HCT116 (cell line): ENCODE measurements around the gene SAMD1. TPM values are rescaled to one million over a fixed set of nuclear protein-coding genes. Genes with fewer than 3 reads are reported as not detected.

Experiments
- ATAC-seq: fragments of 200-7000 bp; cut with Tn5 transposase; 2 replicates; pipeline ENCODE4 v1.9.1; 2020; ENCODE audit warnings: mild to moderate bottlenecking, moderate library complexity
- BruUV-seq: library from RNA; stranded (reverse); fragments of 400-500 nt; replicated peaks from 2 replicates; lab custom pipeline; 2021; lab: Mats Ljungman, UMichigan
- CTCF ChIA-PET: fragments of 300-600 bp; sonication (Branson Sonifier 250); formaldehyde crosslinking; loops from one replicate; lab custom pipeline; 2021; ENCODE audit warnings: antibody characterized with exemption; lab: Charles Lee
- POLR2A ChIA-PET: fragments of 300-600, 350-600 bp; sonication (Branson Sonifier 250); formaldehyde crosslinking; loops from one replicate; lab custom pipeline; 2021; ENCODE audit warnings: antibody characterized with exemption; lab: Charles Lee
- RAD21 ChIA-PET, 2 experiments: fragments of 300-600 bp; sonication (Branson Sonifier 250); formaldehyde crosslinking; loops; one replicate each; lab custom pipeline; 2023; ENCODE audit warnings: low total read pairs in 2 of 2; ENCODE audit not compliant: uncharacterized antibody in 2 of 2, unreplicated experiment in 2 of 2, low non-redundant PET in 1 of 2; lab: Charles Lee
- DNase-seq: peaks from one replicate; pipeline ENCODE4 v3.0.0-alpha.2; 2010; ENCODE audit warnings: low read depth, low spot score
- H2AFZ ChIP-seq: fragments of 200-600 bp; shearing (Covaris generic), sonication (generic); 2 replicates; pipeline ENCODE4 v1.6.1; 2017; ENCODE audit warnings: low read depth, mixed run types, mixed read lengths, antibody characterized with exemption, low read length; ENCODE audit not compliant: poor library complexity, severe bottlenecking
- H3K27ac ChIP-seq: 2 replicates; pipeline ENCODE4 v1.5.1; 2012; ENCODE audit warnings: low read depth, low read length
- H3K27me3 ChIP-seq: fragments of 200-600 bp; sonication (generic); 2 replicates; pipeline ENCODE4 v1.6.1; 2016; ENCODE audit warnings: mixed run types, low read length, mixed read lengths; ENCODE audit not compliant: insufficient read depth
- H3K36me3 ChIP-seq, 2 experiments: fragments of 200-500 bp in 1 of 2; fragments of 200-600 bp in 1 of 2; sonication (Bioruptor generic) in 1 of 2; sonication (generic) in 1 of 2; 2 replicates each; pipeline versions ENCODE4 v1.5.1 to v1.6.1; 2014 to 2016; ENCODE audit warnings: low read length in 2 of 2, inconsistent platforms in 1 of 2, mixed read lengths in 1 of 2, mixed run types in 1 of 2; ENCODE audit not compliant: insufficient read depth in 2 of 2, control insufficient read depth in 1 of 2
- H3K4me1 ChIP-seq, 2 experiments: fragments of 200-600 bp in 1 of 2; sonication (generic) in 1 of 2; 2 replicates each; pipeline versions ENCODE4 v1.5.1 to v1.6.1; 2012 to 2017; ENCODE audit warnings: low read length in 2 of 2, inconsistent platforms in 1 of 2, mild to moderate bottlenecking in 1 of 2, mixed read lengths in 1 of 2, mixed run types in 1 of 2, moderate library complexity in 1 of 2; ENCODE audit not compliant: insufficient read depth in 2 of 2, control insufficient read depth in 1 of 2
- H3K4me2 ChIP-seq: fragments of 200-600 bp; sonication (generic); 2 replicates; pipeline ENCODE4 v1.6.1; 2017; ENCODE audit warnings: mixed run types, low read length, mixed read lengths
- H3K4me3 ChIP-seq, 2 experiments: fragments of 200-600 bp in 1 of 2; sonication (generic) in 1 of 2; replicated peaks in 1 of 2; 2 replicates each; pipeline ENCODE4 v1.5.1; 2011 to 2016; ENCODE audit warnings: low read length in 2 of 2, control low read depth in 1 of 2, low read depth in 1 of 2, mild to moderate bottlenecking in 1 of 2, mixed read lengths in 1 of 2, mixed run types in 1 of 2
- H3K79me2 ChIP-seq: fragments of 200-600 bp; sonication (generic); 2 replicates; pipeline ENCODE4 v1.6.1; 2017; ENCODE audit warnings: mild to moderate bottlenecking, mixed run types, low read length, moderate library complexity, mixed read lengths; ENCODE audit not compliant: insufficient read depth
- H3K9ac ChIP-seq: fragments of 200-600 bp; sonication (generic); 2 replicates; pipeline ENCODE4 v1.6.1; 2016; ENCODE audit warnings: low read length, mixed read lengths
- H3K9me2 ChIP-seq: fragments of 200-600 bp; sonication (generic), shearing (Covaris generic); 2 replicates; pipeline ENCODE4 v1.6.1; 2017; ENCODE audit warnings: mixed run types, mild to moderate bottlenecking, moderate library complexity; ENCODE audit not compliant: insufficient read depth
- H3K9me3 ChIP-seq, 2 experiments: fragments of 200-500 bp in 1 of 2; fragments of 200-600 bp in 1 of 2; sonication (Bioruptor generic) in 1 of 2; sonication (generic) in 1 of 2; 2 replicates each; pipeline ENCODE4 v1.6.1; 2014 to 2017; ENCODE audit warnings: low read length in 2 of 2, mixed read lengths in 2 of 2, inconsistent platforms in 1 of 2, low read depth in 1 of 2, mild to moderate bottlenecking in 1 of 2, mixed run types in 1 of 2, moderate library complexity in 1 of 2; ENCODE audit not compliant: control insufficient read depth in 1 of 2, insufficient read depth in 1 of 2
- H4K20me1 ChIP-seq: fragments of 200-600 bp; sonication (generic), shearing (Covaris generic); 2 replicates; pipeline ENCODE4 v1.6.1; 2017; ENCODE audit warnings: mixed run types, mild to moderate bottlenecking, moderate library complexity; ENCODE audit not compliant: insufficient read depth
- ELF1 ChIP-seq: IDR thresholded peaks from 2 replicates; pipeline ENCODE4 v1.6.1; 2012; ENCODE audit warnings: low read depth, borderline replicate concordance
- MAX ChIP-seq: IDR thresholded peaks from 2 replicates; pipeline ENCODE4 v1.6.1; 2012
- POLR2AphosphoS5 ChIP-seq: IDR thresholded peaks from 2 replicates; pipeline ENCODE4 v1.6.1; 2011; ENCODE audit warnings: mild to moderate bottlenecking, low read depth, low read length, moderate library complexity
- TCF7L2 ChIP-seq: IDR thresholded peaks from 2 replicates; pipeline ENCODE4 v1.7.0; 2011; ENCODE audit warnings: borderline replicate concordance, inconsistent platforms; ENCODE audit not compliant: insufficient read depth, insufficient read length; ENCODE audit errors: extremely low read depth
- intact Hi-C: fragments of 100-400 bp; cut with micrococcal nuclease; formaldehyde crosslinking; loops from 2 replicates; pipeline ENCODE4 v1.10.0; 2022
- total RNA-seq: library from RNA; stranded (reverse); gene quantifications from one replicate; pipeline ENCODE4 v1.2.1, GENCODE V29; 2021; ENCODE audit not compliant: unreplicated experiment

Gene SAMD1
- total RNA-seq, 1 experiment from 2014 or later = 62.9 TPM

DNA sequence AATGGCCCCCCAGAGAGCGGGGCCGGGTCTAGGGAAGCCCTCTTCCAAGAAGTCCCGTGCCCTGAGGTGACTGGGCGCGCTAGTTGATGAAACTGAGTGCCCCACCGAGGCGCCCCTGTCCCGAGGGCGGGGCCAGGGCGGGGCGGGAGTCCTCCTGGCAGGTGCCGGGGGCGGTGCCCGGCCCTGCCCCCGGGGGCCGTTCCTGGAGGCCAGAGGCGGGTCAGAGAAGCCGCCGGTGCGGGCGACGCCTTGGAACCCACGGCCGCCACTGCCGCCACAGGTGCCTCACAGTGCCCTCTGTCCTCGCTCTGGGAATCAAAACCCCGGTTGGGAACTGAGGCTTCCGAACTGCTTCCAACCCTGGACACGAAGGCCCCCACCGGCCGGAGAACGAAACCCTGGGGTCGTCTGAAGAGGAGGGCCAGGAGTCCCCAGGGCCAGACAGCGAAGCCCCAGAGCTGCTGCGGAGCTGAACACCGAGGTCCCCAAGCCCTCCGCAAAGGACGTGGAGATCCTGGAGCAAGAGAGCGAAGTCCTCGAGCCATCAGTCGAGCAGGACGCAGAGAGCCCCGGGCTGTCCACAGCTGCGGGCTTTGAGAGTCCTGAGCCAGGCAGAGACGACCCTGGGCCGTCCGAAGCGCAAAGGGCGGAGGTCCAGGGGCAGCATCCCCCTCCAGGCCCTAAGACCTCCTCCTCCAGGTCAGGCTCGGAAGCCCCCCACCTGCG, 17.9 kb downstream of the SAMD1 start, which contains the start of gene MISP3:
Gene MISP3, plus strand, starts transcription at position 252 of the 726 bp plus-strand sequence. CDS start 524 bp downstream, outside the sequence.
- Histone ChIP-seq H3K4me3 (peak within 1 kb of the TSS; percentile 66 to 72), H3K9me3 (no peaks in the 10 kb centered on the region; a peak in 1 of 4 replicates), H3K4me2 (peak within 1 kb of the TSS; percentile 99), H3K9me2 (no peaks in the 10 kb centered on the region), H4K20me1 (no peaks in the 10 kb centered on the region), H2AFZ (peak within 1 kb of the TSS; percentile 97), H3K4me1 (peaks cover 17 to 41% of the 10 kb centered on the region in 2 experiments), H3K27ac (peak within 1 kb of the TSS; percentile 80), H3K27me3 (no peaks in the 10 kb centered on the region), H3K9ac (peak within 1 kb of the TSS; percentile 63), H3K79me2 (no peaks in the 10 kb centered on the region), H3K36me3 (no peaks in the 10 kb centered on the region)
- POLR2A ChIA-PET = interaction anchor here (0.7 kb wide), 1 partner anchor 66 kb away, joined by 3 read pairs; the partner anchor contains the start of gene RFX1
- DNase-seq (no peak), ATAC-seq (peak; percentile 55)
- TF ChIP-seq ELF1 = no peak
- 0 out of 2 replicates have a peak, but pooled peaks have one; percentile 1 for TF ChIP-seq MAX
- TF ChIP-seq TCF7L2 = no peak
- peak; percentile 14; the same call in 1 of the 2 replicates for TF ChIP-seq POLR2AphosphoS5
- RAD21 ChIA-PET = interaction anchor here in 1 of 2 experiments (0.6 kb wide), 1 partner anchor 300 kb away, joined by 3 read pairs; no protein-coding TSS in a partner anchor
- intact Hi-C loops = loop anchor here (1.0 to 10.0 kb wide), 4 partner anchors 40 to 288 kb away; partner anchors contain the start of genes BRME1 and CC2D1A
- CTCF ChIA-PET = interaction anchor here (0.6 to 6.6 kb wide), 15 partner anchors 13 to 200 kb away, joined by 3 to 83 read pairs (median 5); partner anchors contain the start of genes ASF1B, IL27RA and PALM3
- no TSS peak for BruUV-seq
